K562 (cell line): ENCODE measurements around the gene ILDR1. TPM values are rescaled to one million over a fixed set of nuclear protein-coding genes. Genes with fewer than 3 reads are reported as not detected.

Source experiments
- ATAC-seq: fragments of 200-7000 bp; cut with Tn5 transposase; 3 replicates; pipeline ENCODE4 v1.9.1; 2020; ENCODE audit warnings: moderate library complexity
- BruUV-seq: library from RNA; stranded (reverse); fragments of 400-500 nt; replicated peaks from 2 replicates; lab custom pipeline; 2021; lab: Mats Ljungman, UMichigan
- CTCF ChIA-PET: fragments of 300-600 bp; formaldehyde crosslinking; extraction: SDS; loops from one replicate; lab custom pipeline; 2021; ENCODE audit warnings: low intra/inter-chr PET ratio; lab: Yijun Ruan, JAX
- POLR2A ChIA-PET: fragments of 300-600, 350-650 bp; sonication (Branson Sonifier 250); formaldehyde crosslinking; extraction: SDS; loops from one replicate; lab custom pipeline; 2021; ENCODE audit warnings: antibody characterized with exemption, inconsistent platforms; lab: Yijun Ruan, JAX
- DNase-seq, 4 experiments: peaks; one replicate each; pipeline versions ENCODE4 v3.0.0 to v3.0.0-alpha.2; 2011 to 2018; ENCODE audit warnings: low spot score in 3 of 4, mixed read lengths in 3 of 4; ENCODE audit errors: extremely low read depth in 1 of 4
- FAIRE-seq: peaks from 2 replicates; lab custom pipeline; 2011; peaks lifted over from hg19 to GRCh38; lab: Jason Lieb, UNC
- H2AFZ ChIP-seq: 2 replicates; pipeline ENCODE4 v1.6.0; 2011; ENCODE audit warnings: low read depth, low read length, control low read depth, inconsistent platforms
- H3K27ac ChIP-seq: fragments of 200-600 bp; 3 replicates; pipeline ENCODE4 v1.8.0; 2011; ENCODE audit warnings: low read depth, mild to moderate bottlenecking, control low read depth, inconsistent platforms, low read length, moderate library complexity, mixed read lengths; ENCODE audit errors: extremely low read depth
- H3K27me3 ChIP-seq, 2 experiments: fragments of 300-600 bp in 1 of 2; 2 replicates in 1 of 2; 3 replicates in 1 of 2; pipeline versions ENCODE4 v1.6.0 to v1.8.0; 2011; ENCODE audit warnings: inconsistent platforms in 2 of 2, low read length in 2 of 2, mild to moderate bottlenecking in 1 of 2, mixed read lengths in 1 of 2, moderate library complexity in 1 of 2; ENCODE audit not compliant: control insufficient read depth in 2 of 2, insufficient read depth in 2 of 2
- H3K36me3 ChIP-seq: fragments of 300-600 bp; 3 replicates; pipeline ENCODE4 v1.8.0; 2011; ENCODE audit warnings: mild to moderate bottlenecking, low read length, inconsistent platforms; ENCODE audit not compliant: control insufficient read depth, insufficient read depth
- H3K4me1 ChIP-seq, 2 experiments: fragments of 200-600 bp in 1 of 2; replicated peaks in 1 of 2; 2 replicates in 1 of 2; 3 replicates in 1 of 2; pipeline versions ENCODE4 v1.5.1 to v1.8.0; 2011; ENCODE audit warnings: inconsistent platforms in 2 of 2, low read length in 2 of 2, mild to moderate bottlenecking in 1 of 2, mixed read lengths in 1 of 2, moderate library complexity in 1 of 2; ENCODE audit not compliant: control insufficient read depth in 2 of 2, insufficient read depth in 2 of 2
- H3K4me2 ChIP-seq: 2 replicates; pipeline ENCODE4 v1.6.1; 2011; ENCODE audit warnings: low read length, control low read depth, inconsistent platforms, mixed read lengths; ENCODE audit not compliant: insufficient read depth
- H3K4me3 ChIP-seq: fragments of 200-600 bp; sonication (generic), shearing (Covaris generic); 2 replicates; pipeline ENCODE4 v1.5.1; 2016; ENCODE audit warnings: control low read depth, inconsistent platforms
- H3K79me2 ChIP-seq: fragments of 200-600 bp; 3 replicates; pipeline ENCODE4 v1.8.0; 2011; ENCODE audit warnings: low read length, inconsistent platforms; ENCODE audit not compliant: control insufficient read depth, insufficient read depth
- H3K9ac ChIP-seq, 2 experiments: 2 replicates each; pipeline versions ENCODE4 v1.6.0 to v1.6.1; 2011; ENCODE audit warnings: low read depth in 2 of 2, low read length in 2 of 2, control low read depth in 1 of 2, inconsistent platforms in 1 of 2, mild to moderate bottlenecking in 1 of 2, mixed read lengths in 1 of 2; ENCODE audit not compliant: insufficient read depth in 1 of 2
- H3K9me1 ChIP-seq: one replicate; pipeline ENCODE4 v1.6.0; 2011; ENCODE audit warnings: inconsistent platforms, mild to moderate bottlenecking, low read length, moderate library complexity; ENCODE audit not compliant: control insufficient read depth, insufficient read depth
- H3K9me3 ChIP-seq: replicated peaks from 2 replicates; pipeline ENCODE4 v1.5.1; 2011; ENCODE audit warnings: low read depth, low read length, inconsistent platforms; ENCODE audit not compliant: control insufficient read depth, insufficient read depth
- H4K20me1 ChIP-seq: replicated peaks from 2 replicates; pipeline ENCODE4 v1.6.1; 2011; ENCODE audit warnings: low read length, inconsistent platforms, mixed read lengths; ENCODE audit not compliant: control insufficient read depth, insufficient read depth
- EZH2 ChIP-seq: IDR thresholded peaks from 2 replicates; pipeline ENCODE4 v1.6.1; 2012; ENCODE audit warnings: low read depth, mild to moderate bottlenecking, inconsistent platforms, low read length, borderline replicate concordance
- HNRNPK ChIP-seq: fragments of 200-400 bp; formaldehyde crosslinking; IDR thresholded peaks from one replicate; pipeline ENCODE4 v1.6.1; 2018; ENCODE audit warnings: mild to moderate bottlenecking, low read depth, low read length; ENCODE audit not compliant: poor library complexity, severe bottlenecking
- POLR2H ChIP-seq: IDR thresholded peaks from 2 replicates; pipeline ENCODE4 v1.6.1; 2016; ENCODE audit warnings: missing genetic modification characterization, low read depth, mild to moderate bottlenecking, control low read depth, missing compliant biosample characterization, moderate library complexity
- YY1 ChIP-seq, 3 experiments: IDR thresholded peaks; 2 replicates each; pipeline ENCODE4 v1.6.1; 2011; ENCODE audit warnings: low read length in 2 of 3, mild to moderate bottlenecking in 2 of 3, moderate library complexity in 2 of 3, borderline replicate concordance in 1 of 3, control low read depth in 1 of 3, low read depth in 1 of 3; ENCODE audit not compliant: insufficient read depth in 3 of 3, insufficient replicate concordance in 2 of 3, control insufficient read depth in 1 of 3, insufficient read length in 1 of 3; ENCODE audit errors: extremely low read depth in 1 of 3
- WGBS: fragments of 100-300 bp; shearing (Covaris generic); methylation state at CpG from one replicate; pipeline ENCODE4 v1.1.6; 2016; ENCODE audit warnings: low coverage, mixed read lengths; ENCODE audit not compliant: insufficient coverage; ENCODE audit errors: missing lambda C conversion rate; 5-methylcytosine and 5-hydroxymethylcytosine counted together
- in situ Hi-C: fragments of 300-500 bp; cut with MboI; formaldehyde crosslinking; loops from 4 replicates; pipeline ENCODE4 v1.15.0; 2018; ENCODE audit warnings: inconsistent platforms, mixed read lengths
- intact Hi-C: fragments of 100-400 bp; cut with micrococcal nuclease; formaldehyde crosslinking; loops from 2 replicates; pipeline ENCODE4 v1.14.2; 2022
- polyA plus RNA-seq, 8 experiments: library from polyadenylated mRNA; depleted of rRNA in 4 of 8; stranded (reverse) in 5 of 8; unstranded in 3 of 8; fragments of >200 nt; fragmentation: Nextera tagmentation in 2 of 8; fragmentation: Illumina TruSeq in 1 of 8; extraction: Ambion mirVana in 2 of 8; extraction: Trizol in 1 of 8; gene quantifications; 2 replicates each; pipeline versions ENCODE4 v1.2.1 to v1.2.3, GENCODE V29; 2011 to 2014; ENCODE audit warnings: inconsistent platforms in 1 of 8, missing spikeins in 1 of 8
- total RNA-seq, 7 experiments: library from RNA; depleted of rRNA in 6 of 7; stranded (reverse); fragments of >200 nt in 6 of 7; fragmentation: Illumina TruSeq in 2 of 7; extraction: Trizol in 2 of 7; gene quantifications; 2 replicates each; pipeline versions ENCODE4 v1.2.1 to v1.2.3, GENCODE V29; 2011 to 2021; ENCODE audit warnings: low replicate concordance in 1 of 7

Gene ILDR1
- total and polyA plus RNA-seq, 9 of the 15 experiments (the other 6 are each of a cell fraction or from before 2014, with no cell fraction given) = 0.04 TPM; not detected in 8

- no peak for TF ChIP-seq POLR2H (tag)
- no peak for TF ChIP-seq HNRNPK
- TF ChIP-seq, all 486 proteins: peak for 0
Measured at GRCh38 chr3:121999931-122000330, 22.1 kb downstream of the ILDR1 start (continued).

GRCh38 chr3:121998611-121999473 lies 23.2 kb downstream of the ILDR1 start:
- CTCF ChIA-PET = no interaction called here
- no peaks in the 10 kb centered on the region for H3K9me3 ChIP-seq
- H3K4me1 ChIP-seq = no peaks in the 10 kb centered on the region
- BruUV-seq = no TSS peak
- no peaks in the 10 kb centered on the region for H3K36me3 ChIP-seq
- no peaks in the 10 kb centered on the region for H3K9me1 ChIP-seq
- H3K27ac ChIP-seq = no peak overlapping the region
- no peaks in the 10 kb centered on the region for H4K20me1 ChIP-seq
- H3K9ac ChIP-seq = no peak overlapping the region
- H2AFZ ChIP-seq = no peak overlapping the region
- no peaks in the 10 kb centered on the region for H3K27me3 ChIP-seq
- in situ Hi-C loops (no loop called here), intact Hi-C loops (loop anchor here (10.0 kb wide), 2 partner anchors 114 to 144 kb away; no protein-coding TSS in a partner anchor)
- H3K79me2 ChIP-seq = no peaks in the 10 kb centered on the region
- FAIRE-seq (no peak), DNase-seq (no peak), ATAC-seq (no peak)
- WGBS = 2% methylated on average over 5 of the region's 6 CpGs
- POLR2A ChIA-PET = no interaction called here
- no peak overlapping the region for H3K4me3 ChIP-seq
- no peak for TF ChIP-seq YY1 (IDR thresholded peaks at IDR 0.05; ENCODE audit: borderline replicate concordance in 1 of 3, control insufficient read depth in 1 of 3, extremely low read depth in 1 of 3, insufficient read depth in 3 of 3, insufficient read length in 1 of 3, insufficient replicate concordance in 2 of 3, low read depth in 1 of 3, low read length in 2 of 3)
- no peak for TF ChIP-seq EZH2
- H3K4me2 ChIP-seq = no peak overlapping the region
